Adrenal gland (tissue), 5 donors: ENCODE measurements around the gene RIC8B.

Experiments
- CTCF ChIP-seq, 6 experiments: fragments of 450-650 bp in 4 of 6; fragments of 200-600 bp in 2 of 6; sonication (generic) in 1 of 6; IDR thresholded peaks; 1 replicate in 5 of 6; 2 replicates in 1 of 6; pipeline versions ENCODE4 v1.5.1 to v1.8.0; 2016 to 2021; ENCODE audit warnings: antibody characterized with exemption in 6 of 6, mild to moderate bottlenecking in 2 of 6, moderate library complexity in 1 of 6
- POLR2A ChIP-seq, 2 donors: fragments of 450-650 bp; IDR thresholded peaks; one replicate each; pipeline ENCODE4 v1.6.1; 2017; ENCODE audit warnings: antibody characterized with exemption in 2 of 2, mild to moderate bottlenecking in 2 of 2, moderate library complexity in 1 of 2
- donor health status: DM: no; HTN: no; CAD: no.

GRCh38 chr12:106760184-106760531 is 14.3 kb upstream of the RIC8B start:
- no peak for TF ChIP-seq POLR2A (IDR thresholded peaks at IDR 0.05)
- TF ChIP-seq CTCF (IDR thresholded peaks at IDR 0.05): no peak
